ENCODE results near the gene KRTAP10-2. TPM values are rescaled to one million over a fixed set of nuclear protein-coding genes. Genes with fewer than 3 reads are reported as not detected.

KRTAP10-2 gene
- total RNA-seq, 1 experiment from 2014 or later = not detected

DNA sequence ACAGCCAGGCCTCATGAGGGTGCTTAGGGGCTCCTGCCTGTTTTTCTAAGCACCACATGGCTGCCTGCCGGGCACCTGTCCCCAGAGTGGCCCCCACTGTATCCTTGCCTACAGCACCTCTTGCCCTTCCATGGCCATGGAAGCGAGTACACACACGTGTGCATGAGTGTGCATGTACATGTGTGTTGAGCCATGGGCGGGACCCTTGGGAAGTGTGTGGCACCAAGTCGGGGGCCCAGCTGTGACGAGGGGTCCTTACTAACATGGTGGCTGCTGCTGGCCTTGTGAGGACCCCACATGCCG lies 37.1 kb downstream of the KRTAP10-2 start:
- Histone ChIP-seq H3K27me3 (ENCODE audit: insufficient read depth, low read depth) (peaks cover 84% of the 10 kb centered on the region), H3K4me1 (replicated peaks; ENCODE audit: insufficient read depth) (no peaks in the 10 kb centered on the region), H3K4me2 (no peak overlapping the region), H4K20me1 (ENCODE audit: insufficient read depth) (no peaks in the 10 kb centered on the region), H3F3A (ENCODE audit: insufficient read depth, low read depth) (no peaks in the 10 kb centered on the region), H2AFZ (no peak overlapping the region), H3K27ac (no peak overlapping the region), H3K9me2 (ENCODE audit: insufficient read depth) (no peaks in the 10 kb centered on the region), H3K79me2 (ENCODE audit: low read depth) (no peaks in the 10 kb centered on the region), H3K9me3 (ENCODE audit: insufficient read depth, low read depth) (no peaks in the 10 kb centered on the region), H3K4me3 (no peak overlapping the region), H3K36me3 (ENCODE audit: low read depth) (no peaks in the 10 kb centered on the region)
- TF ChIP-seq, protein P1, sequence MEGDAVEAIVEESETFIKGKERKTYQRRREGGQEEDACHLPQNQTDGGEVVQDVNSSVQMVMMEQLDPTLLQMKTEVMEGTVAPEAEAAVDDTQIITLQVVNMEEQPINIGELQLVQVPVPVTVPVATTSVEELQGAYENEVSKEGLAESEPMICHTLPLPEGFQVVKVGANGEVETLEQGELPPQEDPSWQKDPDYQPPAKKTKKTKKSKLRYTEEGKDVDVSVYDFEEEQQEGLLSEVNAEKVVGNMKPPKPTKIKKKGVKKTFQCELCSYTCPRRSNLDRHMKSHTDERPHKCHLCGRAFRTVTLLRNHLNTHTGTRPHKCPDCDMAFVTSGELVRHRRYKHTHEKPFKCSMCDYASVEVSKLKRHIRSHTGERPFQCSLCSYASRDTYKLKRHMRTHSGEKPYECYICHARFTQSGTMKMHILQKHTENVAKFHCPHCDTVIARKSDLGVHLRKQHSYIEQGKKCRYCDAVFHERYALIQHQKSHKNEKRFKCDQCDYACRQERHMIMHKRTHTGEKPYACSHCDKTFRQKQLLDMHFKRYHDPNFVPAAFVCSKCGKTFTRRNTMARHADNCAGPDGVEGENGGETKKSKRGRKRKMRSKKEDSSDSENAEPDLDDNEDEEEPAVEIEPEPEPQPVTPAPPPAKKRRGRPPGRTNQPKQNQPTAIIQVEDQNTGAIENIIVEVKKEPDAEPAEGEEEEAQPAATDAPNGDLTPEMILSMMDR (conservative IDR thresholded peaks at IDR 0.05) = no peak
- TF ChIP-seq EZH2 (IDR thresholded peaks at IDR 0.05; ENCODE audit: low read depth) = no peak
- intact Hi-C loops (cut with micrococcal nuclease; ENCODE audit: unreplicated experiment) = loop anchor here (10.0 kb wide), 1 partner anchor 421 kb away; no protein-coding TSS in a partner anchor
- no TSS peak for BruUV-seq (replicated peaks)
- DNase-seq = no peak
- ChIA-PET POLR2A (ENCODE audit: unreplicated experiment) (no interaction called here), CTCF (no interaction called here)

DNA sequence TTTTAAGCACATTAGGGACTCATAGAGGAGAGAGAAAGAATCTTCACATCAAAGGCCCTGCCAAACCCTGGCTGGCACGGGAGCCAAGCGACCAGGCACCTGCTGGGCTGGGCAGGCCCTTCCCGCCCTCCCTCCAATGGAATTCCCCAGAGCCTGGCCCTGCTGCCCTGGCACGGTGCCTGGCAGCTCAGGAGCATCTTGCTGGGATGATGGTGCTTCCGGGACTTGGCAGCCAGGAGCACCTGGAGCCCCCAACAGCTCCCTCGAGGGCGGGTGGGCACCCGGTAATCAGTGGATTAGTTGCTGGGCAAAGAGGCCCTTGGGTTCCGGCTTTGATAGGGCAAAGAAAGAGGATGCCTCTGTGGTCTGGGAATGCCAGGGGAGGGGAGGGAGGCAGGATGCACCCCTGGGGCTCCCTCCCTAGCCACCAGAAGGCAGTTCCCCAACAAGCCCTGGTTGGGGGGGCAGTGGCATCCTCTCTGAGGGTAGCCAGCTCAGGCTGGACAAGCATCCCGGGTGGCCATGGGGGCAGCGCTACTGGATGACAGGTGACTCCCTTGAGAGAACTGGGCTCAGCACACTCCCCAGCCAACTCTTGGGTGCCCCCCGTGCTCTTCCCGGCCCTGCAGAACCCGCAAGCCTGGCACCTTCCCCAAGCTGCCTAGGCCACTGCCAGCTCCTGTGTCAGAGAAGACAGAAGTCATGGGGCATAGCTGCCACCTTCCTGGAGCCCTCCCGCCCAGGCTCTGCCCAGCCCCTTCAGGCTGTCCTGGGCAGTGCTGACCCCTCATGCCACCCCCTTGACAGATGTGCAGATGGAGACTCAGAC lies 37.7 kb downstream of the KRTAP10-2 start:
- TF ChIP-seq EZH2 (IDR thresholded peaks at IDR 0.05; ENCODE audit: low read depth) = no peak
- TF ChIP-seq, protein P1 (conservative IDR thresholded peaks at IDR 0.05) = no peak
- intact Hi-C loops (cut with micrococcal nuclease; ENCODE audit: unreplicated experiment) = loop anchor here (10.0 kb wide), 1 partner anchor 421 kb away; no protein-coding TSS in a partner anchor
- Histone ChIP-seq H3K9me2 (ENCODE audit: insufficient read depth) (no peaks in the 10 kb centered on the region), H4K20me1 (ENCODE audit: insufficient read depth) (no peaks in the 10 kb centered on the region), H3K79me2 (ENCODE audit: low read depth) (no peaks in the 10 kb centered on the region), H3K9me3 (ENCODE audit: insufficient read depth, low read depth) (no peaks in the 10 kb centered on the region), H3K27ac (no peak overlapping the region), H3K36me3 (ENCODE audit: low read depth) (no peaks in the 10 kb centered on the region), H3K27me3 (ENCODE audit: insufficient read depth, low read depth) (peaks cover 84% of the 10 kb centered on the region), H3F3A (ENCODE audit: insufficient read depth, low read depth) (no peaks in the 10 kb centered on the region), H3K4me1 (replicated peaks; ENCODE audit: insufficient read depth) (no peaks in the 10 kb centered on the region), H3K4me2 (no peak overlapping the region), H2AFZ (no peak overlapping the region), H3K4me3 (no peak overlapping the region)
- CTCF ChIA-PET = no interaction called here
- POLR2A ChIA-PET (ENCODE audit: unreplicated experiment) = no interaction called here
- no peak for DNase-seq
- no TSS peak for BruUV-seq (replicated peaks)

DNA sequence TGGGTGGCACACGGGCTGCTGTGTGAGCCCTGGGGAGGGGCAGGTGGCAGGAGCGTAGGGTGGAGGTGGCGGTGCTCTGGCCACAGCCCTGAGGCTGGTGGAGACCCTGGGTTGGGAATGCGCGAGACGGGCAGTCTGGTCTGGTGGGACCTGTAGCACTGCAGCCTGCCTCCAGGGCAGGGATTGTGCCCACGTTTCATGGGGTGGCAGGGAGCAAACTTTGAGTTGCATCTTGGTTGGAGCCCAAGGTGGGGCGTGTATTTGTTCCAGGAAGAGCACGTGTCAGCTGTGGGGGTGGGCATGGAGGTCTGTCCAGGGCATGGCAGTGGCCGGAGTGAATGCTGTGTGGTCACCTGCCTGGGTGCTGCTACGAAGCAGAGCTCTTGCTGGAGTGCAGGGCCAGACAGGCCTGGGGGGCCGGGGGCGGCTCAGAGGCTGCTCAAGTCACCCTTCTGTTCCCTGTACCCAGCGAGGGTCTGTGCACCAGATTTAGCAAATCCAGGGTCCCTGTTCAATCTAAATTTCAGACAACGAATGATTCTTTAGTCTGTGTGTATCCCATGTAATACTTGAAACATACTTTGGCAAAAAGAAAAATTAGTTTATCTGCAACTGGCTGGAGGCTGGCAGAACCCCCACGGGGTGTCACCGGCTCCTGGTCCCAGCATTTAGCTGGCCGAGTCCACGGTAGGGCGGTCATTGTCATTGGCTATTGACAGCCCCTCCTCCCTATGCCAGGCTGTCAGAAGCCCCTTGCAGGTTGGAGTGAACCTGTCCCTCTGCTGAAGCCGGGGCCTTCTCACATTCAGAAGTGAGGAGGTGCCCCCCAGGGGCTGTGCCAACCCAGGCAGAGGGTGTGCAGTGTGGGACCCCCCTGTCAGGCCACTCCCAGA lies 38.6 kb downstream of the KRTAP10-2 start:
- no peaks in the 10 kb centered on the region for H3K9me2 ChIP-seq (ENCODE audit: insufficient read depth)
- no peak overlapping the region for H3K4me2 ChIP-seq
- H3K36me3 ChIP-seq (ENCODE audit: low read depth) = no peaks in the 10 kb centered on the region
- no peaks in the 10 kb centered on the region for H3K9me3 ChIP-seq (ENCODE audit: insufficient read depth, low read depth)
- no peaks in the 10 kb centered on the region for H4K20me1 ChIP-seq (ENCODE audit: insufficient read depth)
- intact Hi-C loops (cut with micrococcal nuclease; ENCODE audit: unreplicated experiment) = loop anchor here (10.0 kb wide), 1 partner anchor 422 kb away; no protein-coding TSS in a partner anchor
- ChIA-PET CTCF (no interaction called here), POLR2A (ENCODE audit: unreplicated experiment) (no interaction called here)
- no peaks in the 10 kb centered on the region for H3K4me1 ChIP-seq (replicated peaks; ENCODE audit: insufficient read depth)
- H3K27ac ChIP-seq = no peak overlapping the region
- H2AFZ ChIP-seq = no peak overlapping the region
- DNase-seq = no peak
- TF ChIP-seq, protein P1 (conservative IDR thresholded peaks at IDR 0.05) = no peak
- no peak for TF ChIP-seq EZH2 (IDR thresholded peaks at IDR 0.05; ENCODE audit: low read depth)
- H3K4me3 ChIP-seq = no peak overlapping the region
- no peaks in the 10 kb centered on the region for H3F3A ChIP-seq (ENCODE audit: insufficient read depth, low read depth)
- H3K79me2 ChIP-seq (ENCODE audit: low read depth) = no peaks in the 10 kb centered on the region
- BruUV-seq (replicated peaks) = no TSS peak
- H3K27me3 ChIP-seq (ENCODE audit: insufficient read depth, low read depth) = peaks cover 83% of the 10 kb centered on the region
